ENCODE data around the gene MRPL9.

Gene MRPL9

GRCh38 chr1:151779852-151780251 lies 16.6 kb upstream of the MRPL9 start:
- in situ Hi-C loops (cut with HindIII; ENCODE audit: low pct_ligation_motif_present, low sequenced_read_pairs): no loop called here
- H3K27me3 ChIP-seq (replicated peaks): peaks cover 3% of the 10 kb centered on the region
- H3K36me3 ChIP-seq (replicated peaks): no peaks in the 10 kb centered on the region
- H3K4me3 ChIP-seq (ENCODE audit: low read depth, low read length): no peak overlapping the region
- no peak for TF ChIP-seq CTCF (IDR thresholded peaks at IDR 0.05; ENCODE audit: low read depth, low read length, missing control alignments)
- H3K27ac ChIP-seq: no peak overlapping the region
- no peak for DNase-seq

- no peak overlapping the region for H3K27ac ChIP-seq
- DNase-seq: no peak
- no peaks in the 10 kb centered on the region for H3K36me3 ChIP-seq (replicated peaks)
- no peak overlapping the region for H3K4me3 ChIP-seq (ENCODE audit: low read depth, low read length)
- in situ Hi-C loops (cut with HindIII; ENCODE audit: low pct_ligation_motif_present, low sequenced_read_pairs): no loop called here
- TF ChIP-seq CTCF (IDR thresholded peaks at IDR 0.05; ENCODE audit: low read depth, low read length, missing control alignments): no peak
- H3K27me3 ChIP-seq (replicated peaks): no peaks in the 10 kb centered on the region
Measured at GRCh38 chr1:151777317-151777716, 14.0 kb upstream of the MRPL9 start.

GRCh38 chr1:151776665-151777062 lies 13.4 kb upstream of the MRPL9 start:
- in situ Hi-C loops (cut with HindIII; ENCODE audit: low pct_ligation_motif_present, low sequenced_read_pairs): no loop called here
- no peak for TF ChIP-seq CTCF (IDR thresholded peaks at IDR 0.05; ENCODE audit: low read depth, low read length, missing control alignments)
- H3K36me3 ChIP-seq (replicated peaks): no peaks in the 10 kb centered on the region
- no peak for DNase-seq
- no peak overlapping the region for H3K27ac ChIP-seq
- no peak overlapping the region for H3K4me3 ChIP-seq (ENCODE audit: low read depth, low read length)
- H3K27me3 ChIP-seq (replicated peaks): no peaks in the 10 kb centered on the region

GRCh38 chr1:151775894-151776664 lies 12.8 kb upstream of the MRPL9 start:
- DNase-seq: no peak
- TF ChIP-seq CTCF (IDR thresholded peaks at IDR 0.05; ENCODE audit: low read depth, low read length, missing control alignments): no peak
- in situ Hi-C loops (cut with HindIII; ENCODE audit: low pct_ligation_motif_present, low sequenced_read_pairs): no loop called here
- Histone ChIP-seq H3K27me3 (replicated peaks) (no peaks in the 10 kb centered on the region), H3K27ac (no peak overlapping the region), H3K4me3 (ENCODE audit: low read depth, low read length) (no peak overlapping the region), H3K36me3 (replicated peaks) (no peaks in the 10 kb centered on the region)

- TF ChIP-seq CTCF (IDR thresholded peaks at IDR 0.05; ENCODE audit: low read depth, low read length, missing control alignments): no peak
- Histone ChIP-seq H3K27ac (no peak overlapping the region), H3K36me3 (replicated peaks) (no peaks in the 10 kb centered on the region), H3K4me3 (ENCODE audit: low read depth, low read length) (no peak overlapping the region), H3K27me3 (replicated peaks) (no peaks in the 10 kb centered on the region)
- DNase-seq: no peak
- in situ Hi-C loops (cut with HindIII; ENCODE audit: low pct_ligation_motif_present, low sequenced_read_pairs): no loop called here
Measured at GRCh38 chr1:151774256-151774922, 11.1 kb upstream of the MRPL9 start.
